HG03060 (cell line): ENCODE results near the gene TMEM44.
"Not testable (repeated sequence)": the region's sequence is repeated elsewhere in the genome, so short reads cannot be mapped to it uniquely, and the experiment has no call there.

Experiments used
- ATAC-seq: cut with Tn5 transposase; IDR thresholded peaks from one replicate; pipeline ENCODE4 v1.9.1; 2021; ENCODE audit warnings: low read depth, moderate number of reproducible peaks; ENCODE audit not compliant: unreplicated experiment

The TMEM44 gene

DNA sequence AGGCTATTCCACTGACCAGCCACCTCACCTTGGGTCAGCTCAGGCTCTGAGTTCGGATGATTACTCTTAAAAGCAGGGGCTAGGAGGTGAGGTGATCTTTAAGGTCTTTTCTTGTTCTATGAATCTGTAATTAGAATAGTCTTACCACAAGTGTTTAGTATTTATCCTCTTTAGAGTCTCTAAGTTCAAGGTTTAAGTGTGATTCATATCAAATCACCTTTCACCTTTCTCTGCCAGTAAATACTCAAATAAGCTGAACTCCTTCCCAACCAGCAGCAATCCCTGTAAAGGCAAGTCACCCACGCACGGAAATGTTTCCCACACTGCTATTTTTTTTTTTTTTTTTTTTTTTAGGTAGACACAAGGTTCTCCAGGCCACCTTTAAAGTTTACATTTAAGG lies 14.5 kb upstream of the TMEM44 start:
- ATAC-seq: no peak

GRCh38 chr3:194642769-194643168 lies 9.6 kb upstream of the TMEM44 start:
- no peak for ATAC-seq

DNA sequence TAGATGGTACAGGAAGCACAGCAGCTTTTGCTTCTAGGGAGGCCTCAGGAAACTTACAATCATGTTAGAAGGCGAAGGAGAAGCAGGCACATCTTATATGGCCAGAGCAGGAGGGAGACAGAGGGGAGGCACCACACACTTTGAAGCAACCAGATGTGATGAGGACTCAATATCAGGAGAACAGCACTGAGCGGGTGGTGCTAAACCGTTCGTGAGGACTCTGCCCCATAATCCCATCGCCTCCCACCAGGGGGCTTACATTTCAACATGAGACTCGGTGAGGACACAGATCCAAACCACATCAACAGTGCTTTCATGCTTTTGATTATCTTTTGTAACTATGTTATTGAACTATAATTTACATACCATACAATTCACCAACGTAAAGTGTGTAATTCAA lies 7.6 kb upstream of the TMEM44 start:
- no peak for ATAC-seq

DNA sequence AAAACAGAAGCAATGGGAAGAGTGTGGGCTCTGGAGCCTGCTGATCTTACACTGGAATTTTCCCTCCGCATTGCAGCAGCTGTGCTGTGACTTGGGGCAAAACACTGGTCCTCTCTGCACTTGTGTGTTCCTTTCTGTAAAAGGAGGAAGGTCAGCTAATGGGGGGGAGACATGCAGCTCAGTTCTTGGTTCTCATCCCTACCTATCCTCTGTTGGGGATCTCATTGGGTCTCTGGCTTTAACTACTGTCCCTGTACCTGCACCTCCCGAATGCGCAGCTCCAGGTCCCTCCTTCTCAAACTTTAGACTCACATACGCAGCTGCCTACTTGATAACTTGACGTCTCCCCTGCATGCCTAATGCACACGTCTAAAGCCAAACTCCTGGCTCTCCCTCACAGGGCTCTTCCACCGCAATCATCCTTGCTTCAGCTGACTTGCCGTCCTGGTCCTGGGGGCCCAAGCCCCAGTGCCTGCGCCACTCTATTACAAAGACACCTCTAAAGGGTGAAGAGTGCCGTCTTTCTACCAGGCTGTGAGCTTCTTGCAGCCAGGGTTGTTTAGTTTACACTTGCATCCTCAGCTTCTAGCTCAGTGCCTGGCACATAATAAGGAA lies 5.9 kb upstream of the TMEM44 start:
- no peak for ATAC-seq

- ATAC-seq: no peak
These were observed 4.6 kb upstream of the TMEM44 start for GRCh38 chr3:194637541-194638400.

- ATAC-seq: no peak
These were observed 3.8 kb upstream of the TMEM44 start for GRCh38 chr3:194637066-194637465.

- ATAC-seq: peak; percentile 16
These were observed 340 bp downstream of the TMEM44 start for GRCh38 chr3:194632809-194633348.

- no peak for ATAC-seq
These were observed 902 bp downstream of the TMEM44 start for GRCh38 chr3:194632226-194632808.

DNA sequence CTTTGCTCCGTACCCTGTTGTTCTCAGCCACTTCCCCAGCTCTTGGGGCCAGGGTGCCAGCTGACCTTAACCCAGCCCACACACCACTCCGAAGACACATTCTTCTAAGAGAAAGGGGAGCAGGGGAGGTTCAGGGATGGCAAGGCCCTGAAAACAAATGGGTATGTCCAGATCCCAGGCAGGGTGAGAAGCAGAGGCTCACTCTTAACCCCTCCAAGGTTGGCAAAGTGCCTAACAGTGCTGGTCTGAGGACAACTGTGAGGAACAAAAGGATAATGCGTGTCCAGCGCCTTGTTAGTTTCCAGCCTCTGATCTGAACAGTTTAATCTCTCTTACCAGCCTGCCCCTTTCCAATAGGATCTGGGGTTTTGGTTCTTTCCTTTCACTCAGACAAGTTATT lies 1.5 kb downstream of the TMEM44 start:
- no peak for ATAC-seq

DNA sequence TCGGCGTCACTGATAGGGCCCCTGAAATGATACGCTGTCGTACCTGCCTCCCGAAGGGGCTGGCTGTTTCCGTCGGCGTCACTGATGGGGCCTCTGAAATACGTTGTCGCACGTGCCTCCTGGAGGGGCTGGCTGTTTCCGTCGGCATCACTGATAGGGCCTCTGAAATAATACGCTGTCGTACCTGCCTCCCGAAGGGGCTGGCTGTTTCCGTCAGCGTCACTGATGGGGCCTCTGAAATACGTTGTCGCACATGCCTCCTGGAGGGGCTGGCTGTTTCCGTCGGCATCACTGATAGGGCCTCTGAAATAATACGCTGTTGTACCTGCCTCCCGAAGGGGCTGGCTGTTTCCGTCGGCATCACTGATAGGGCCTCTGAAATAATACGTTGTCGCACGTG lies 2.5 kb downstream of the TMEM44 start:
- ATAC-seq: not testable (repeated sequence)

GRCh38 chr3:194624956-194625355 lies 8.3 kb downstream of the TMEM44 start:
- no peak for ATAC-seq

- no peak for ATAC-seq
These were observed 9.5 kb downstream of the TMEM44 start for GRCh38 chr3:194623449-194624290.

GRCh38 chr3:194622621-194623340 lies 10.4 kb downstream of the TMEM44 start:
- no peak for ATAC-seq

DNA sequence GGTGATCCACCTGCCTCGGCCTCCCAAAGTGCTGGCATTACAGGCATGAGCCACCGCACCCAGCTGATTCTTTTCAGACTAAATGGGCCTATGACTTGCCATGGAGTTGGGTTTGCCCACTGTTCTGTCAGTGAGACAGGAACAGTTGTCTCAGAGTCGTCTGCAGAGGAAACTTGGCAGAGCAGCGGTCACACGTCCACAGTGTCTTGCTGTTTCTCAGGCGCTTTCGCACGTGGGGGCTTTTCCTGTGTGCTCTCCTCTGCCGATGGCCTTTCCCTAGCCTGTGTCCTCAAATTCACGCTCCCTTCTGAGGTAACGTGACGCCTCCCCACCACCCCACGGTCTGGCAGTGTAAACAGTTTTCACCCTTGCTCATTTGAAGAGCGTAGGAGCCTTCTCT lies 11.3 kb downstream of the TMEM44 start:
- no peak for ATAC-seq

GRCh38 chr3:194620196-194620595 lies 13.0 kb downstream of the TMEM44 start:
- ATAC-seq: no peak

DNA sequence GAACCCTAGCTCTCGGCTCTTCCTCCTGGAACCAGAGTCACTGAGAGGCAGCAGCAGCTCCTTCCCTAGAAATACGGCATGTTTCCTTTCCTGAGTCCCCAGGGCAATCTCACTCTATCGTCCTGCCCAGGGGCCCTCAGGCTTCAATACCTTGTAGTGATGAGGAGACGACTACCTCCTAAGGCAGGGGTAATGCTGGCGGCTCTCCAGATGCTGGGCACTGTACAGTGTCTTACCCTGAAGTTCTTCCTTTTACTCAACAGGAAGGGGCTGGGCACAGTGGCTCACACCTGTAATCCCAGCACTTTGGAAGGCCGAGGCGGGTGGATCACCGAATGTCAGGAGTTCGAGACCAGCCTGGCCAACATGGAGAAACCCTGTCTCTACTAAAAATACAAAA lies 13.5 kb downstream of the TMEM44 start:
- ATAC-seq: no peak

DNA sequence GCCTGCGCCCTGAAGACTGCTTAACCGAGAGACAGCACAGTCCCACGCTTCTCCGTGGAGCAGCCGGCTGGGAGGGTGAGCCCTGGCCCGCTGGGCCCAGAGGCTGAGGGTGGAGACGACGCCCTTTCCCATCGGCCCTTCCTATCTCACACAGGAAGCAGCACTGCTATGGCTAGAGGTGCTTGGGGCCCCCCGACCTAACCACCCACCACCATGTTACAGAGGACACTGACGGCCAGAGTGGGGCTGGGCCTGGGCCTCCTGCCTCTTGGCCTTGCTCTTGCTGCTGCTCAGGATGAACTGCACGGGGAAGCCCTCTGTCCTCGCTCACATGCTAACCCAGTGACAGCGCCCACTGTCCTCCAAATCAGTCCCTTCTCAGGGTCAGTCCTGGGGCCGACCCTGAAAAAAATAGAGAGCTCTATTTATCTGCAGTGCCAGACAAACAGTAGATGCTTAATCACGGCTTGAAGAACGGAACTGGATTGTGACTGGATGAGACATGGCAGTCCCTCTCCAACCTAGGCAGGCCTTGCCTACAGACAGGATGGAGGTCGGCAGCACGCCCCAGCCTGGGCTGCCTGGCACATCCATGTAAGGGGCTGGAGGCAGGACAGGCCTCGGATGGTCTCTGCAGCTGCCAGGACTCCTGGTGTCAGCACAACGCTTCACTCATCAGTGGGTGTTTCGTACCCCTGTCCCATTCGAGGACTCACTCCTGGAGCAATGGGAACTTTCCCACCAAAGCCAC lies 14.2 kb downstream of the TMEM44 start:
- no peak for ATAC-seq

GRCh38 chr3:194617827-194618226 lies 15.4 kb downstream of the TMEM44 start:
- no peak for ATAC-seq

DNA sequence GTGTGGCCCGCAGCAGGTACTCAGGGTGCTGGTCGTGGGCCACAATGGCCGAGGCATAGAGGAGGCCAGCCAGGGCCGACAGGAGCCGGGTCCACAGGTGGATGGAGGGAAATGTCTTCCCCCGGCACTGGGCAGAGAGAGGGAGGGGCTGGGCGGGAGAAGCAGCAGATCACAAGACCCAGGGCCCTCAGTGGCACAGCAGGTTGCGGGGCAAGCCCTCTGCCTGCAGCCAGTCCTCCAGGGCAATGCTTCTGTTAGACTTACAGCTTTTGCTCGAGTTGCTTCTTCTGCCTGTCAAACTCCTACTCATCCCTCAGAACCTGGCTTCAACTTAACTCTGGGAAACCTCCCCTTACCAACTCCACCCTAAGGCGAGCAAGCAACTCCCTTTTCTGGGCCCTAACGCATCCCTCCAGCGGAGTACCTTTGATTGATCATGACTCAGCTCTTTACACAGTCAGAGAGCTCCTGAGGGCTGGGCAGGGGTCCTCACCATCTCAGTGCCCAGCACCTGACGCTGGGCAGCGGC lies 16.0 kb downstream of the TMEM44 start:
- no peak for ATAC-seq
